HEK293 (cell line): Measurements from ENCODE around the gene NDE1.

ENCODE experiments used
- CTCF ChIA-PET: fragments of 350-600 bp; formaldehyde crosslinking; extraction: SDS; loops from one replicate; lab custom pipeline; 2021; ENCODE audit warnings: antibody characterized with exemption; lab: Yijun Ruan, JAX
- POLR2A ChIA-PET: fragments of 300-600 bp; formaldehyde crosslinking; extraction: SDS; loops from one replicate; lab custom pipeline; 2020; ENCODE audit warnings: antibody characterized with exemption, inconsistent platforms; lab: Yijun Ruan, JAX
- H3K27ac ChIP-seq: fragments of 200-500 bp; sonication (Bioruptor generic); 2 replicates; pipeline ENCODE4 v1.5.1; 2014; ENCODE audit warnings: low read depth, low read length, control low read depth, inconsistent platforms; ENCODE audit errors: extremely low read depth
- H3K36me3 ChIP-seq, 2 experiments: fragments of 200-500 bp in 1 of 2; sonication (Bioruptor generic) in 1 of 2; 1 replicate in 1 of 2; 2 replicates in 1 of 2; pipeline ENCODE4 v1.5.1; 2014 to 2017; ENCODE audit warnings: inconsistent platforms in 2 of 2, low read length in 2 of 2; ENCODE audit not compliant: control insufficient read depth in 2 of 2, insufficient read depth in 1 of 2
- H3K4me1 ChIP-seq: fragments of 200-500 bp; sonication (Bioruptor generic); 2 replicates; pipeline ENCODE4 v1.5.1; 2014; ENCODE audit warnings: mild to moderate bottlenecking, low read length, inconsistent platforms; ENCODE audit not compliant: control insufficient read depth, insufficient read depth
- H3K4me3 ChIP-seq: 2 replicates; pipeline ENCODE4 v1.5.1; 2011; ENCODE audit warnings: low read depth, mild to moderate bottlenecking, control low read depth, low read length, moderate library complexity
- H3K9me3 ChIP-seq: fragments of 200-500 bp; sonication (Bioruptor generic); 2 replicates; pipeline ENCODE4 v1.5.1; 2014; ENCODE audit warnings: low read depth, low read length, inconsistent platforms; ENCODE audit not compliant: control insufficient read depth, insufficient read depth
- CTCF ChIP-seq: fragments of 450-650 bp; formaldehyde crosslinking; IDR thresholded peaks from 2 replicates; pipeline ENCODE4 v1.5.1; 2016; ENCODE audit warnings: missing biosample characterization, missing genetic modification characterization
- KLF10 ChIP-seq: fragments of 450-650 bp; IDR thresholded peaks from 2 replicates; pipeline ENCODE4 v1.5.1; 2018; ENCODE audit warnings: missing biosample characterization, mild to moderate bottlenecking, missing genetic modification characterization
- KLF9 ChIP-seq: fragments of 450-650 bp; formaldehyde crosslinking; IDR thresholded peaks from 2 replicates; pipeline ENCODE4 v1.5.1; 2016; ENCODE audit warnings: missing biosample characterization, missing genetic modification characterization, low read depth
- MEIS1 ChIP-seq: sonication (generic); formaldehyde crosslinking; IDR thresholded peaks from 2 replicates; pipeline ENCODE4 v1.8.1; 2022; ENCODE audit warnings: missing genetic modification reagents, mild to moderate bottlenecking, borderline replicate concordance
- PRDM6 ChIP-seq: fragments of 450-650 bp; formaldehyde crosslinking; IDR thresholded peaks from 2 replicates; pipeline ENCODE4 v1.5.1; 2017; ENCODE audit warnings: missing biosample characterization, missing genetic modification characterization
- SP3 ChIP-seq: fragments of 450-650 bp; formaldehyde crosslinking; IDR thresholded peaks from 2 replicates; pipeline ENCODE4 v1.5.1; 2016; ENCODE audit warnings: missing biosample characterization, missing genetic modification characterization
- ZBTB11 ChIP-seq: fragments of 450-650 bp; formaldehyde crosslinking; conservative IDR thresholded peaks from 2 replicates; pipeline ENCODE4 v1.5.1; 2016; ENCODE audit warnings: low read depth, missing biosample characterization, missing genetic modification characterization
- ZBTB20 ChIP-seq: fragments of 450-650 bp; formaldehyde crosslinking; IDR thresholded peaks from 2 replicates; pipeline ENCODE4 v1.5.1; 2016; ENCODE audit warnings: missing biosample characterization, missing genetic modification characterization
- ZBTB48 ChIP-seq: fragments of 450-650 bp; formaldehyde crosslinking; IDR thresholded peaks from 2 replicates; pipeline ENCODE4 v1.5.1; 2016; ENCODE audit warnings: missing biosample characterization, missing genetic modification characterization
- ZBTB8A ChIP-seq: fragments of 450-650 bp; formaldehyde crosslinking; IDR thresholded peaks from 2 replicates; pipeline ENCODE4 v1.5.1; 2016; ENCODE audit warnings: missing biosample characterization, missing genetic modification characterization
- ZFHX2 ChIP-seq: fragments of 450-650 bp; formaldehyde crosslinking; conservative IDR thresholded peaks from 2 replicates; pipeline ENCODE4 v1.5.1; 2016; ENCODE audit warnings: missing biosample characterization, missing genetic modification characterization
- ZNF140 ChIP-seq: fragments of 450-650 bp; formaldehyde crosslinking; IDR thresholded peaks from 2 replicates; pipeline ENCODE4 v1.5.1; 2016; ENCODE audit warnings: missing biosample characterization, missing genetic modification characterization
- ZNF311 ChIP-seq: fragments of 450-650 bp; formaldehyde crosslinking; IDR thresholded peaks from 2 replicates; pipeline ENCODE4 v1.5.1; 2017; ENCODE audit warnings: missing biosample characterization, missing genetic modification characterization, borderline replicate concordance
- ZNF335 ChIP-seq: fragments of 450-650 bp; formaldehyde crosslinking; conservative IDR thresholded peaks from 2 replicates; pipeline ENCODE4 v1.5.1; 2016; ENCODE audit warnings: missing biosample characterization, missing genetic modification characterization
- ZNF518A ChIP-seq: fragments of 450-650 bp; formaldehyde crosslinking; conservative IDR thresholded peaks from 2 replicates; pipeline ENCODE4 v1.5.1; 2016; ENCODE audit warnings: low read depth, missing biosample characterization, missing genetic modification characterization
- ZNF530 ChIP-seq: fragments of 450-650 bp; formaldehyde crosslinking; IDR thresholded peaks from 2 replicates; pipeline ENCODE4 v1.5.1; 2016; ENCODE audit warnings: low read depth, missing biosample characterization, missing genetic modification characterization
- ZNF692 ChIP-seq: fragments of 450-650 bp; formaldehyde crosslinking; IDR thresholded peaks from 2 replicates; pipeline ENCODE4 v1.5.1; 2016; ENCODE audit warnings: missing biosample characterization, missing genetic modification characterization
- ZNF76 ChIP-seq: fragments of 450-650 bp; formaldehyde crosslinking; IDR thresholded peaks from 2 replicates; pipeline ENCODE4; 2016; ENCODE audit warnings: low read depth, missing biosample characterization, missing genetic modification characterization, borderline replicate concordance
- ZSCAN30 ChIP-seq: fragments of 450-650 bp; IDR thresholded peaks from 2 replicates; pipeline ENCODE4 v1.5.1; 2018; ENCODE audit warnings: missing biosample characterization, mild to moderate bottlenecking, missing genetic modification characterization, moderate library complexity
- ZXDB ChIP-seq: fragments of 450-650 bp; formaldehyde crosslinking; IDR thresholded peaks from 2 replicates; pipeline ENCODE4 v1.5.1; 2016; ENCODE audit warnings: missing biosample characterization, missing genetic modification characterization

Gene NDE1

GRCh38 chr16:15642557-15643047 lies 7.4 kb upstream of the NDE1 start (continued):
- TF ChIP-seq CTCF (tag by site-specific recombination) = peak; percentile 91
- peak; percentile 99 for TF ChIP-seq ZNF692 (tag by site-specific recombination)
- TF ChIP-seq ZNF311 (tag by site-specific recombination) = no peak
- peak; percentile 49; the same call in 1 of the 2 replicates for TF ChIP-seq ZBTB20 (tag by site-specific recombination)
- no peak for TF ChIP-seq ZNF530 (tag by site-specific recombination)
- TF ChIP-seq ZNF140 (tag by site-specific recombination) = no peak
- peak; percentile 58; the same call in 1 of the 2 replicates for TF ChIP-seq ZSCAN30 (tag by site-specific recombination)
- TF ChIP-seq ZBTB48 (tag by site-specific recombination) = no peak

GRCh38 chr16:15643048-15643945 lies 6.7 kb upstream of the NDE1 start, which contains the start of gene MARF1:
Gene MARF1, minus strand, starts transcription at chr16:15643154. Its CDS starts 3,921 bp downstream, at chr16:15639233.
- Histone ChIP-seq H3K4me1 (peaks cover 15% of the 10 kb centered on the region), H3K4me3 (peak within 1 kb of the TSS; percentile 99), H3K9me3 (no peaks in the 10 kb centered on the region), H3K27ac (peak within 1 kb of the TSS; percentile 98), H3K36me3 (peaks cover 4 to 10% of the 10 kb centered on the region in 2 experiments; a peak in 2 of 3 replicates)
- POLR2A ChIA-PET = interaction anchor here (0.5 to 1.5 kb wide), 16 partner anchors 7 to 366 kb away, joined by 3 to 11 read pairs (median 4); no protein-coding TSS in a partner anchor
- CTCF ChIA-PET = interaction anchor here (0.6 to 2.5 kb wide), 14 partner anchors 9 to 490 kb away, joined by 3 to 10 read pairs (median 4); no protein-coding TSS in a partner anchor
- TF ChIP-seq ZBTB8A (tag by site-specific recombination) (0 out of 2 replicates have a peak, but pooled peaks have one; percentile 8), ZNF76 (peak; percentile 92), ZFHX2 (0 out of 2 replicates have a peak, but pooled peaks have one; percentile 34), ZXDB (peak; percentile 28), ZNF518A (tag by site-specific recombination) (peak; percentile 37; the same call in 1 of the 2 replicates), ZBTB20 (tag by site-specific recombination) (no peak), KLF10 (peak; percentile 57), ZBTB11 (tag by site-specific recombination) (peak; percentile 78), PRDM6 (tag by site-specific recombination) (no peak), KLF9 (peak; percentile 88), SP3 (tag by site-specific recombination) (peak; percentile 92), ZNF335 (tag by site-specific recombination) (peak; percentile 72), MEIS1 (CRISPR knock-in tag) (no peak)
